SK-N-SH treated with all-trans-retinoic acid at 6 μM for 48 hours (cell line): ENCODE measurements around the gene TMEM150A.

Experiments
- ATAC-seq: fragments of 200-7000 bp; cut with Tn5 transposase; 3 replicates; pipeline ENCODE4 v1.9.1; 2020; ENCODE audit warnings: mild to moderate bottlenecking, moderate library complexity
- ARNTL ChIP-seq: fragments of 450-650 bp; formaldehyde crosslinking; IDR thresholded peaks from 2 replicates; pipeline ENCODE4 v1.5.0; 2020; ENCODE audit warnings: low read depth, mild to moderate bottlenecking, moderate library complexity, borderline replicate concordance
- BACH2 ChIP-seq: fragments of 250-450 bp; sonication (Bioruptor Pico); IDR thresholded peaks from 2 replicates; pipeline ENCODE4 v1.9.0; 2021; ENCODE audit warnings: mild to moderate bottlenecking, borderline replicate concordance
- CREB5 ChIP-seq: fragments of 250-450 bp; sonication (Bioruptor Pico); IDR thresholded peaks from 2 replicates; pipeline ENCODE4 v1.5.1; 2020; ENCODE audit warnings: low read depth, mild to moderate bottlenecking, moderate library complexity
- CSDC2 ChIP-seq: fragments of 250-450 bp; sonication (Bioruptor Pico); IDR thresholded peaks from 2 replicates; pipeline ENCODE4 v1.5.0; 2020; ENCODE audit warnings: mild to moderate bottlenecking, moderate library complexity
- GLIS3 ChIP-seq: fragments of 250-450 bp; sonication (Bioruptor Pico); IDR thresholded peaks from 2 replicates; pipeline ENCODE4 v1.5.0; 2020; ENCODE audit warnings: mild to moderate bottlenecking, moderate library complexity
- ISL1 ChIP-seq: fragments of 250-450 bp; sonication (Bioruptor Pico); IDR thresholded peaks from 2 replicates; pipeline ENCODE4 v2.1.2; 2022; ENCODE audit warnings: mild to moderate bottlenecking, moderate library complexity
- PATZ1 ChIP-seq: fragments of 250-450 bp; sonication (Bioruptor Pico); IDR thresholded peaks from 2 replicates; pipeline ENCODE4 v1.8.0; 2020; ENCODE audit warnings: mild to moderate bottlenecking, moderate library complexity, borderline replicate concordance
- POU6F1 ChIP-seq: fragments of 250-450 bp; sonication (Bioruptor Pico); IDR thresholded peaks from 2 replicates; pipeline ENCODE4 v1.8.0; 2021; ENCODE audit warnings: low read depth, mild to moderate bottlenecking, moderate library complexity, borderline replicate concordance
- PPARA ChIP-seq: fragments of 250-450 bp; sonication (Bioruptor Pico); IDR thresholded peaks from 2 replicates; pipeline ENCODE4 v1.5.0; 2020; ENCODE audit warnings: mild to moderate bottlenecking, borderline replicate concordance
- RARB ChIP-seq: fragments of 250-450 bp; sonication (Bioruptor Pico); IDR thresholded peaks from 2 replicates; pipeline ENCODE4 v1.8.0; 2021; ENCODE audit warnings: mild to moderate bottlenecking, moderate library complexity
- SNAI2 ChIP-seq: fragments of 250-450 bp; sonication (Bioruptor Pico); IDR thresholded peaks from 2 replicates; pipeline ENCODE4 v1.5.0; 2020; ENCODE audit warnings: mild to moderate bottlenecking, moderate library complexity
- TOX ChIP-seq: fragments of 250-450 bp; sonication (Bioruptor Pico); IDR thresholded peaks from 2 replicates; pipeline ENCODE4 v1.8.0; 2021; ENCODE audit warnings: mild to moderate bottlenecking, moderate library complexity, borderline replicate concordance
- TSHZ2 ChIP-seq: fragments of 250-450 bp; sonication (Bioruptor Pico); IDR thresholded peaks from 2 replicates; pipeline ENCODE4 v1.5.0; 2020; ENCODE audit warnings: mild to moderate bottlenecking, moderate library complexity
- ZC3H10 ChIP-seq: fragments of 250-450 bp; sonication (Bioruptor Pico); IDR thresholded peaks from 2 replicates; pipeline ENCODE4 v1.5.1; 2021; ENCODE audit warnings: mild to moderate bottlenecking, moderate library complexity
- ZFP30 ChIP-seq: fragments of 450-650 bp; formaldehyde crosslinking; IDR thresholded peaks from 2 replicates; pipeline ENCODE4 v1.5.0; 2022; ENCODE audit warnings: mild to moderate bottlenecking, moderate library complexity
- ZNF565 ChIP-seq: fragments of 450-650 bp; formaldehyde crosslinking; conservative IDR thresholded peaks from 2 replicates; pipeline ENCODE4 v1.5.0; 2020; ENCODE audit warnings: low read depth, mild to moderate bottlenecking, moderate library complexity
- ZNF70 ChIP-seq: fragments of 450-650 bp; formaldehyde crosslinking; IDR thresholded peaks from 2 replicates; pipeline ENCODE4 v1.5.0; 2020; ENCODE audit warnings: mild to moderate bottlenecking, moderate library complexity

TMEM150A gene

GRCh38 chr2:85589982-85590791 is 12.3 kb downstream of the TMEM150A start:
- no peak for ATAC-seq
- TF ChIP-seq CREB5, result no peak
- TF ChIP-seq CSDC2 (CRISPR knock-in tag), result no peak
- TF ChIP-seq TSHZ2 (CRISPR knock-in tag), result no peak
- TF ChIP-seq PATZ1, result no peak
- no peak for TF ChIP-seq PPARA (CRISPR knock-in tag)
- no peak for TF ChIP-seq ZC3H10 (CRISPR knock-in tag)
- TF ChIP-seq ISL1 (CRISPR knock-in tag), result no peak
- TF ChIP-seq BACH2 (CRISPR knock-in tag), result no peak
- no peak for TF ChIP-seq ZNF70 (CRISPR knock-in tag)
- no peak for TF ChIP-seq ZNF565 (CRISPR knock-in tag)
- TF ChIP-seq SNAI2 (CRISPR knock-in tag), result no peak
- no peak for TF ChIP-seq POU6F1 (CRISPR knock-in tag)
- no peak for TF ChIP-seq ZFP30
- TF ChIP-seq GLIS3 (CRISPR knock-in tag), result no peak

GRCh38 chr2:85589181-85589580 is 13.3 kb downstream of the TMEM150A start:
- no peak for TF ChIP-seq ZNF70 (CRISPR knock-in tag)
- no peak for TF ChIP-seq RARB (CRISPR knock-in tag)
- no peak for TF ChIP-seq ZFP30
- no peak for TF ChIP-seq ARNTL (CRISPR knock-in tag)
- no peak for TF ChIP-seq CSDC2 (CRISPR knock-in tag)
- TF ChIP-seq PATZ1, result no peak
- no peak for TF ChIP-seq TOX
- TF ChIP-seq TSHZ2 (CRISPR knock-in tag), result no peak
- TF ChIP-seq, all 23 proteins: peak for 0
- ATAC-seq, result no peak
